Measurements from ENCODE around the gene CKMT2. TPM values are rescaled to one million over a fixed set of nuclear protein-coding genes. Genes with fewer than 3 reads are reported as not detected.

Gene CKMT2
- not detected for total RNA-seq (2021; fragmentation: NEBNext Ultra II Directional; extraction: Animal tissue kit (Norgen Biotek cat#: 25700))
- long read RNA-seq, partial matches to known transcripts: 0 of 1 reads
- long read RNA-seq, other reads (novel, unspliced or antisense): 1 of 1 reads

GRCh38 chr5:81233080-81233634 is at the start of gene CKMT2:
Gene CKMT2 (plus strand): TSS chr5:81233322. CDS start chr5:81251133, 17,811 bp downstream.
- H3K4me1 Mint-ChIP-seq (ENCODE audit: low read depth): no peaks in the 10 kb centered on the region
- H3K27me3 Mint-ChIP-seq (ENCODE audit: insufficient read depth): no peaks in the 10 kb centered on the region; the same call in none of the 2 replicates
- no peak for TF ChIP-seq CTCF (IDR thresholded peaks at IDR 0.05)
- no peaks in the 10 kb centered on the region for H3K9me3 Mint-ChIP-seq
- H3K36me3 Mint-ChIP-seq (ENCODE audit: low read depth): no peaks in the 10 kb centered on the region
- no peak within 1 kb of the TSS for H3K27ac Mint-ChIP-seq
- peak within 1 kb of the TSS; percentile 24; the same call in 1 of the 2 replicates for H3K4me3 Mint-ChIP-seq
- DNase-seq: no peak

- no peaks in the 10 kb centered on the region for H3K9me3 Mint-ChIP-seq
- H3K4me3 Mint-ChIP-seq: no peak overlapping the region
These were observed 49.0 kb upstream of the CKMT2 start for GRCh38 chr5:81183811-81184748.

DNA sequence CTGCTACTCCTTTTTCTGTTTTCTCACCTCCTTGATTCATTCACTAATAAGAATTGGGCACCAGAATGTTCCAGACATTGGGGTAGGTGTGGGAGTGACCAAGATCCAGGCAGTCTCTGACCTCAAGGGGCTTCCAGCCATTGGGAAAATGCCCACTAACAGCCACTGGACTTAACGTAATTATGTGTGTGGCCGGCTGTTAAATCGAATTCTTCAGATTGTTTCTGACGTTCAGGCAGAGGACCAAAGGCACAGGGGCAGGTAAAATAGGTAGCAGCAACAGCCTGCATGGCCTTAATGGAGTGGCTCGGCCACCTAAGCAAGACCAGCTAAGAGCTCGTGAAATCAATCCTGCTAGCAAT is 48.4 kb upstream of the CKMT2 start:
- H3K36me3 Mint-ChIP-seq (ENCODE audit: low read depth): no peaks in the 10 kb centered on the region
- no peaks in the 10 kb centered on the region for H3K9me3 Mint-ChIP-seq
- peaks cover 19% of the 10 kb centered on the region for H3K27me3 Mint-ChIP-seq (ENCODE audit: insufficient read depth)
- no peak overlapping the region for H3K4me3 Mint-ChIP-seq
- DNase-seq: no peak
- no peaks in the 10 kb centered on the region for H3K4me1 Mint-ChIP-seq (ENCODE audit: low read depth)
- no peak overlapping the region for H3K27ac Mint-ChIP-seq
- no peak for TF ChIP-seq CTCF (IDR thresholded peaks at IDR 0.05)

More at GRCh38 chr5:81183811-81184748, 49.0 kb upstream of the CKMT2 start:
- Mint-ChIP-seq H3K36me3 (ENCODE audit: low read depth) (no peaks in the 10 kb centered on the region), H3K4me1 (ENCODE audit: low read depth) (no peaks in the 10 kb centered on the region), H3K27ac (no peak overlapping the region), H3K27me3 (ENCODE audit: insufficient read depth) (peaks cover 17% of the 10 kb centered on the region)
- no peak for TF ChIP-seq CTCF (IDR thresholded peaks at IDR 0.05)
- DNase-seq: no peak

DNA sequence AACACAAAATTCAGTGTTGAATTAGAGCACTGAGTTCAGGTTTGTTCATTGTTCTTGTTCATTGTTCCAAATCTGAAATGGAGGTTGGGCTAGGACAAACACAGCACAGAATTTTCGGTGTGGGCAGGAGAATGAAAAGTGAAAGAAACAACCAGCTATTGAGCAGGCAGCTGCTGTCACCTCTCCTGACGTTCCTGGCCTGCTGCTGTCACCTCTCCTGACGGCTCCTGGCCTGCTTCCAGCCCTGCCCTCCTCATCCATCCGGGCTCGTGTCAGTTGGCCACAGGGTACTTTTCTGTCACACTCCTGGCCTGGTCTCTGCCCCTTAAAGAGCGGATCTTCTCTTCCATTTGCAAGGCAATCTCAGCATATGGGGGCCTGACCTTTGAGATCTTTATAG is 45.2 kb upstream of the CKMT2 start:
- Mint-ChIP-seq H3K27me3 (ENCODE audit: insufficient read depth) (peaks cover 23% of the 10 kb centered on the region), H3K9me3 (no peaks in the 10 kb centered on the region), H3K4me3 (no peak overlapping the region; the same call in 1 of the 2 replicates), H3K4me1 (ENCODE audit: low read depth) (no peaks in the 10 kb centered on the region), H3K27ac (no peak overlapping the region), H3K36me3 (ENCODE audit: low read depth) (no peaks in the 10 kb centered on the region)
- no peak for TF ChIP-seq CTCF (IDR thresholded peaks at IDR 0.05)
- no peak for DNase-seq

GRCh38 chr5:81188962-81189361 is 44.2 kb upstream of the CKMT2 start:
- no peaks in the 10 kb centered on the region for H3K9me3 Mint-ChIP-seq
- peaks cover 25% of the 10 kb centered on the region for H3K27me3 Mint-ChIP-seq (ENCODE audit: insufficient read depth)
- no peak overlapping the region for H3K27ac Mint-ChIP-seq
- TF ChIP-seq CTCF (IDR thresholded peaks at IDR 0.05): no peak
- no peak overlapping the region for H3K4me3 Mint-ChIP-seq
- H3K4me1 Mint-ChIP-seq (ENCODE audit: low read depth): no peaks in the 10 kb centered on the region
- H3K36me3 Mint-ChIP-seq (ENCODE audit: low read depth): no peaks in the 10 kb centered on the region
- DNase-seq: no peak

Data from HFFc6 (cell line).